HPDE6-E6E7 (cell line): ENCODE measurements around the gene KLHL42.

Experiments used
- DNase-seq: peaks from one replicate; pipeline ENCODE4 v3.0.0; 2011; ENCODE audit warnings: missing footprints; ENCODE audit errors: extremely low spot score

The KLHL42 gene

DNA sequence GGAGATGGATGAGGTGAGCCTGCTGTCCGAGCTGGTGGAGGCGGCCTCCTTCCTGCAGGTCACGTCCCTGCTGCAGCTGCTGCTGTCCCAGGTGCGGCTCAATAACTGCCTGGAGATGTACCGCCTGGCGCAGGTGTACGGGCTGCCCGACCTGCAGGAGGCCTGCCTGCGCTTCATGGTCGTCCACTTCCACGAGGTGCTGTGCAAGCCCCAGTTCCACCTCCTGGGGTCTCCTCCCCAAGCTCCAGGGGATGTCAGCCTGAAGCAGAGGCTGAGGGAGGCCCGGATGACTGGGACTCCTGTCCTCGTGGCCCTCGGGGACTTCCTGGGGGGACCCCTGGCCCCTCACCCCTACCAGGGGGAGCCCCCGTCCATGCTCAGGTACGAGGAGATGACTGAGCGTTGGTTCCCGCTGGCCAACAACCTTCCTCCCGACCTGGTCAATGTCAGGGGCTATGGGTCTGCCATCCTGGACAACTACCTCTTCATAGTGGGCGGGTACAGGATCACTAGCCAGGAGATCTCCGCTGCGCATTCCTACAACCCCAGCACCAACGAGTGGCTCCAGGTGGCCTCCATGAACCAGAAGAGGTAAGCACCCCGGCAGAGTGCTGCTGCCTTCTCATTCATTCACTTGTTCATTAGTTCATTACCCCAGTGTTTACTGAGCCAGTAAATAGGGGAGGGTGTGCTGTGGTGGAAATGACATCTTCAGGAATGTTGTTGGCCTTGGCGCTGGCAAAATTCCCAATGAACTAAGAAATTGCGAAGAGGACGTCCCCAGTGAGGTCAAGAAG lies 777 bp downstream of the KLHL42 start:
- no peak for DNase-seq

DNA sequence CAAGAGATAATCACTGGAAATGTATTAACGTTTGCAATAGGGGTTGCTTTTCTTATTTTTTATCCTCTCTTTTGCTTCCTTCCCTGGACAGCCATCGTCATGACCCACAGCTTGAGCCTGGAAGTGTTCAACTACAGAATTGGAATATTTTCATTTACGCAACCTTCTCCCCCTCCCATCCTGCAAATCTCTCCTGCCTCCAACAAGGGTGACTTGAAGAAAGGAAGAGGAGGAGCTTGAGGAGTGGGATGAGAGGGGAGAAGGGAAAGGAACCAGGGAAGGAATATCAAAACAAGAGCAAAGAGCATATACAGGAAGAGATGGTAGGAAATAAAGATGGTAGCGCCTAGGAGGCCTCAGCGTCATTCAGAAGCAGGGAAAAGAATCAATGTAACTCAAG lies 1.6 kb downstream of the KLHL42 start:
- no peak for DNase-seq

DNA sequence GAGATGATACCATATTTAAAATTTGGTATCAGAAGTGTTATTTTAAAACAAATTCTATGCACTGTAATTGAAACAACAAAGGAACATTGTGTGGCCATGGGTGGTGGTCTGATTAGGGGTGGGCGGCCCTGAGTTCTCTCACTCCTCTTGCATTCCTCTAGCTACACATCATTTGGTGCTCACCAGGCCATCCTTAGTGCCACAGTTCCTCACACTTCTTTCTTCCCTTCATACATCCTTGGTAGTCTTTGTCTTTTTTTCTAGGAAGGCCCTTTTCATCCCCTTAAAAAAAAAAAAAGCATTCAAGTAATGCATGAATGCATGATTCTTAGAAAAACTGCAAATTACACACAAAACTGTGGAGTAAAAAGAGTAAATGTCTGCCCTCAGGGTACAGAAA lies 2.4 kb downstream of the KLHL42 start:
- no peak for DNase-seq

DNA sequence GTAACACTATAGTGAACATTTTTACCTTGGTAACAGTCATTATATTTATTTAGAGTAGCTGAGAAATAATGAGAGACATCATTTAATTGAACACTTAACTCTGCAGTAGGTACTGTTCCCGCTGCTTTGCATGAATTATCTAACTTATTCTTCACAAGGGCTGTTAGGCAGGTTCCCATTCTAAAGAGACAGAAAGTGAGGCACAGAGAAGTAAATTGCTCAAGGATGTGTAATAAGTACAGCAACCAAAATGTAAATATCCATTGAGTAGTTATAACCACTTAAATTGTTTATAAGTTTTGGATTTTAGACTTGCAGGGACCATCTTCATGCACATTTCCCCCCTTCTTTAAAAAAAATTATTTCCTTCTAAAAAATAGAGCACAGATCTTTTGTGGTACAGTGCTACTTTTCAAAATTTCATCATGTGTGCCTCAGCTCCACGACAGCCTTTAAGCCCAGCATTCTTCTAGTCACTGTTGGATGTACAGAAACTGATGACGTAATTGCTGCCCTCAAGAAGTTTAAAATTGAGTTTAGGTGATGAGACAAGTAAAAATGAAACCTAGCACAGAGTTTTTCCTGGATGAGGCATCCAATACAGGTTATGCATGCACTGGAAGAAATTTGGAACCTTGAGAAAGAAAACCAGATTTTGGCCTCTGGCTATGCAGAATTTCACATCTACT lies 6.0 kb downstream of the KLHL42 start:
- no peak for DNase-seq

DNA sequence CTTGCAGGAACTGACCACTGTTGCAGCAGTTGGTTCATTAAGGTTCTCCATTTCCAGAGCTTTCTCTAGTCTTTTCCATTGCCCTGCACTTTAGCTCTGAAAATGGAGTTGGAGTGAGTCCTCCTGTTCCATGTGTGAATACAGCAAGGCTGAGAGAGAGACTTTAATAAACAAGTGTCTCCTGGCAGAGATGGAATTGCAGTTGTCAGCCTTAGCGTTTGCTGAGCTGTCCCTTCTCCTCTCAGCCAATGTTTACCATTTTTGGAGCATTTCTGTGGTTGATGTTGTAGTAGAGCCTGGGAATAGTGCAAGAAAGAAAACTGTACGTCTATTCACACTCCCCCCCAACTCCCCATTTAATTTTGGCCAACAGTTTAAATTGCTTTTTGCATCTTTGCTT lies 7.5 kb downstream of the KLHL42 start:
- DNase-seq, result no peak

DNA sequence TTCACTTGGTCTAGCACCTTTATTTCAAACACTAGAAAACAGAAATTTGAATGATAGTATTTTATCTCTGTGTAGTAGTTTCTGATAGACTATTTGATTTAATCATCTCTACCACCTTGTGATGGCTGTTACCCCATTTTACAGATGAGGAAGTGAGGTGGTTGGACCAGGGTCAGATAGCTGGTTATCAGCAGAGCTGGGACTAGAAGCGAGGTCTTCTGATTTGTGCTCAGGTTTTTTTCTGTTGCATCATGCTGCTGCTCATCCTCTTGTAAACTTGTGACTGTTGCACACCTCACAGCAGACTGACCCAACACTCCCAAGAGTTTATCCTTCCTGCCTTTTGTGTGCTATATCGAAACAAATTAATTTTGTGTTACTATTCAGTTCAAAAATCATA lies 10.1 kb downstream of the KLHL42 start:
- DNase-seq, result no peak

DNA sequence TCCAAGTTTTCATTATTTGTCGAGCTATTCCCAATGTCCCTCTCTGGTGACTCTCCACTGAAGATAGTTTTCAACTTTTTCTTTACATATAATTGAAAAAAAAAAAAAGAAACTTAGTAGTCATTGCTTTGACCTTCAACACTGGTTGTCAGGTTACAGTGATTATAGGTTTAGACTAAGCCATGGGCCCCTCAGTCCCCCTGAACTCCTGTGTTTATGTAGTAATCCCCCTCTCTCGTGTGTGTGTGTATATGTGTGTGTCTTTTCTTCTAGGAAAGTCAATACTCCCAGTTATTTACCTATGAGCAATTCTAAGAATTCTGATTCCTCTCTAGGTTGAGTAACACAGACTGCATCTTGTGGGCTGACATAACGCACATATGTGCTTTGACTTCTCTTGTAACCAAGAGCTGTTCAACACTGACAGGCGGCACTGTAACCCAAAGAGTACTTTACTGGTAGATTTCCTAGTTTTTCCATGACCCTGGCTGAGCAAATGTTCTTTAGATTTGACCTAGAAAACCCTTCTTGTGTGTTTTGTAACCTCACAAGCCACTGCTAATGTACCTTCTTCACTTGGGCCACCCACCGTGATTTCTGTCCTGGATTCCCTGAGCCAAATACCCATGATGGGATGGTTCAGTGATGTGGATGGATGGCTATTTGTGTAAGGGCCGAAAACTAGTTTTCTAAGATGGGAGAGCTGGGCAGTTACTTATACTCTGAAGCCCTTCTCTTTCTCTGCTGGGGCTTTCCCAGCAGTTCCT lies 15.0 kb downstream of the KLHL42 start:
- no peak for DNase-seq

DNA sequence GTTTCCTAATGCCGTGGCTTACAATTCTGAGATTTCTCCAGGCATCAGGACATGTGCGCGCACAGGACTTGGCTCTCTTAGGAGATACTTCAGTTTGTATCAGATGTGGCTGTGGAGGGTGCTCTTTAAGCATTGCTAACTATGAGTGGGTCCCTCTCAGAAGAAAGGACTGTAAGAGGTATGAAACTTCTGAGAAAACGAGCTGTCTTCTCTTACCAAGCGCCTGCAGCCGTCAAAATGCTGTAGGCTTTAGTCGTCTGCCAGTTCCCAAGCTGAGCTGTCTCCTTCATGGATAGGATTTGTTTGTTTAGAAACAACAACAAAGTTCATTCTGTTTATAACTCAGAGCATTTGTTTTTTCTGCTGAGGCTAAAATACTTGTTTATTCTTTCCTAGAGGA lies 16.1 kb downstream of the KLHL42 start:
- no peak for DNase-seq

DNA sequence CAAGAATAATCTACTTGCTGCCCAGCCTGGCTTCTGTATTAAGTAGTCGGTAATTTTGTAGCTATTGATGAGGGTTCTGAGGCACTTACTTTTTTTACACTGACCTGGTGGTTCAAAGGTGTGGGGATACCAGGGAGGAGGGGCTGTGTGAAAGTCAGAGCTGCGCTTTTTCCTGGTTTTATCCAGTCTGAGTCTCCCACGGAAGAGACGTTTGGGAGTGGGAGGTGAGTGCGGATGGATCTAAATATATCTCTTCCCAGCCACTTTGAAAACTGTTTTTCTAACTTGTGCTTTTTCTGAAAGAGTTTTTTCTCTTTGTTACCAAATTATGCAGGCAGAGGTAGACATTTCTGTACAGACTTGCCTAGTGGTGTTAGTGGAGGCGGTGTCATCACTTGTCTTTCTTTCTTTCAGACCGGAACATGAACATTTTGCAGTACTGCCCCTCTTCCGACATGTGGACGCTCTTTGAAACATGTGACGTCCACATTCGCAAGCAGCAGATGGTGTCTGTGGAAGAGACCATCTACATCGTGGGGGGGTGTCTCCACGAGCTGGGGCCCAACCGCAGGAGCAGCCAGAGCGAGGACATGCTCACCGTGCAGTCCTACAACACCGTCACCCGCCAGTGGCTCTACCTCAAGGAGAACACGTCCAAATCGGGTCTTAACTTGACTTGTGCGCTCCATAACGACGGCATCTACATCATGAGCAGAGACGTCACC lies 17.4 kb downstream of the KLHL42 start:
- no peak for DNase-seq

DNA sequence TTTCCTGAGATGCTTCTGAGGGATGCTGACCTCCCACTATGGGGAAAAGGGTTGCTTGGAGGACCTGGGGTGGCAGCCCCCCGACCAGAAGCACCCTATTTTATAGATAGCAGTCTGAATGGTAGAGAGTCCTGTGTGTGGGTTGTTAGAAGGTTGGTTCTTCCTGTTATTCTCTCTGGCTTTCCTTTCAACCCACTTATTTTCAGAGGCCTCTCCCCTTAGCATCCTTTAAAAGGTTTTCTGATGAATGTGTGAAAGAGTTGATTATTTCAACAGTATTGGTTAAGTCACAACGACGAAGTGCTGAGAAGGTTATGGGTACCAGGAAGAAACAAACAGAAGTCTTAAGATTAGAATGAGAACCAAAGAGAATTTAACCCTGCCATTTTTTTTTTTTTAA lies 20.8 kb downstream of the KLHL42 start:
- no peak for DNase-seq

DNA sequence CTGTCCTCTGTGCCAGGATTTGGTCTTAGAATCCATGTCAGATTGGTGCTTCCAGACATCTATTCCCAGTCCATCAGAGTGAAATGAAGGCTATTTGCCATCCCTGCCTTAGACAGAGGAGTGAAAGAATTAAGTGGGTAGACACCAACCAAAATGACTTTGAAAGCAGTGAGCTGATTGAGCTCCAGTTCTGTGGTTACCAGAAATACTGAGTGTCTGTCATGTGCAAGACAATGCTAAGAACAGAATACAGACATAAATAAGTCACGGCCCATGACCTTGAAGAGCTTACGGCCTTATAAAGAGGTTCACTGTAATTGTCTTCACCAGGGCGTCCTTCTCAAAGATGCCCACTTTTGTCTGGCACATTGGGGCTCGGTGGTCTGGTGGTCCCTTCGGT lies 21.6 kb downstream of the KLHL42 start:
- no peak for DNase-seq

DNA sequence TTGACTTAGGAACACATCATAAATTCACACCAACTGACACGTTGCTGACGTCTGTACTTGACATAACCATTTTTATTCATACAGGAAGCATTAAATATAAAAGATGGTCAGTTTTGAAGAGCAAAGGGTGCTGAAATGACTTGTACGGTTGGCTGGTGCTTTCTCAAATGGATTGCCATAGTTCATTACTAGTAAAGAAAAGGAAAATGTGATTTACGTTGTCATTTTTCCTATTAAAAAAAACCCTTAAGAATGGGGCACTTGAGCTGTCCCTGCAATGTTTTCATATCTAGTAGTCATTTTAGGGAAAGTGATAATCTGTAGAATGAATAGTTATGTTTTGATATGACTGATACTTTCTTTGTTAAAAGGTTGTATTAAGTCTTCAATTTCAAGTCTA lies 22.5 kb downstream of the KLHL42 start:
- DNase-seq, result no peak

DNA sequence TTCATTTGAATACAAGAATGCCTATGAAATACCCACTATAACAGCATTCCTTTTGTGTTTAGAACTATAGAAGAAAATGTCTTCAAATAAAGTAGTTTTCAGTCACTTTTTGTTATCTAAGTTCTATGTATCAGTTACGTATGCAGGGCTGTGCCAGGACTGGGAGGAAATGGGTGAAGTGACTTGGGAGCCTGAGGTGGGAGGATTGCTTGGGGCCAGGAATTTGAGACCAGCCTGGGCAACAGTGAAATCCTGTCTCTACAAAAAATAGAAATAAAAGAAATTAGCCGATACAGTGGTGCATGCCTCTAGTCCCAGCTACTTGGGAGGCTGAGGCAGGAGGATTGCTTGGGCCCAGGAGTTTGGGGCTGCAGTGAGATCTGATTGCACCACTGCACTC lies 22.9 kb downstream of the KLHL42 start:
- DNase-seq, result no peak

DNA sequence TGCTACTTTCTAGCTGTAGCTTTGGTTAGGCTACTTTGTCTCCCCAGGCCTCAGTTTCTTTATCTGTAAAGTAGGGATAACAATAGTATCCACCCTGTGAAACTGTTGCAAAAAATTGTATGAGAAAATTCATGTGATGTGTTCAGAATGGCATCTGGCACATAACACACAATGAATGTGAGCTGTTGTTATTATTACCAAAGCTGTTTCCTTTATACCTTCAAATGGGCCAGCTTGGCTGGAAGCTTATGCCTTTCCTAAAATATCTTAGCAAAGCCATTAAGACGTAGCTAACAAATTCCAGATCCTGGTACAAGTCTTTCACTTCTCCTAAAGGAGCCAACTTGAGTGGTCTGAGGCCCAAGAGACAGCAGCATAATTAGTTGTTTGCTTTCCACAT lies 25.2 kb downstream of the KLHL42 start:
- DNase-seq, result no peak

DNA sequence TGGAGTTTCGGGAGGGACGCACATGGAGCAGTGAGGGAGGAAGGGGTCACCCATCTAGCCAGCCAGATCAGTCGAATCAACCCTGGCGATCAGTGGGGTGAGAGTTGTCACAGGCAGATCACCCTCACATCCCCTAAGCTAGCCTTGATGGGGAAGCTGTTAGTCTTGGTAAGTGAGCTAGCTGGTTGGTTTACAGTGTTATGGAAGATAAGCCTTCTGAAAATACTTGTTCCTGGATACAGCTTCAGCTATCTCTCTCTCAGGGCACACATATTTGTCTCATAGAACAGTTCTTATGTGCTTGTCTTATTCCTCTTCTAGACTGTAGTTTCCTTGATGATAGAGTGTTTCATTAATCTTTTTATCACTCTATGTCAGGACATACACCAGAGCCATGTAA lies 26.2 kb downstream of the KLHL42 start:
- DNase-seq, result no peak

DNA sequence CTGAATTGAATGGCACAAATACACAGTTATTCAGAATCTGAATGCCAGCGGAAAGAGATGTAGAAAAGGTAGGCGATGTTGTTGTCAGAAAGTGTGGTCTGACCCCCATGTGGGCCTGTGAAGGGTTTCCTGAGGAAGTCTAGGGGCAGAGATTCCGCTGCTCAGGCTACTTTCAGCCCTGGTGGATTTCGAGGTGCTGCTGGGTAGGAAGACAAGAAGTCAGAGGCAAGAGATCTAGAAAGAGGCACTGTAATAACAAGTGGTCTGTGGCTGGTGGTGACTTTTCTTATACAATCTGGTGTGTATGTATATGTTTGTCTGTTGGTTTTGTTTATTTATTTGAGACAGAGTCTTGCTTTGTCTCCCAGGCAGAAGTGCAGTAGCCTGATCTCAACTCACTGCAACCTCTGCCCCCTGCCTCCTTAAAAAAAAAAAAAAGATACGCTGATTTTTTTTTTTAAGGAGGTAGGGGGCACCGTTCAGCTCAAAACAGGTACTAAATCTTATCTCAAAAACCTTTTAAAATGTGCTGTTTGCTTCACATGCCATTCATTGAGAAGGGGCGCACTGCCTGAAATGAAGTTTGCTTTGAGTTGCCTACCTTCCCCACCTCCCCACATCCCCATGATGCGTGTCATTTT lies 27.1 kb downstream of the KLHL42 start:
- no peak for DNase-seq

DNA sequence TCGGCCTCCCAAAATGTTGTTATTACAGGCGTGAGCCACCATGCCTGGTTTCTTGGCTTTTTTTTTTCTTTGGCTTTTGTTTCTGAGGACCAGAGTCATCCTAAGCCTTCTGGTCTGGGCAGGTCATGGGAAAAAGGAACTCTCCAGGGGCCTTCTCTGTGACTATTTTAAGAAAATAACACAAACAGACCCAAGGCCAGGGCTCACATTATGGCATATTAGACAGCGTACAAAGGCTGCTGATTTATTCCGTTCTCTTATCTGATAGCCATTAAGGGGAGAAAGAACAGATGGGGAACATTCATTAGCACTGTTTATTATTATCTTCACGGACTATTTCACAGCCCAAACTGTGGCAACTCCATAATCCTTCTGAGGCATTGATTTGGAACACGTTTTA lies 28.8 kb downstream of the KLHL42 start:
- no peak for DNase-seq

DNA sequence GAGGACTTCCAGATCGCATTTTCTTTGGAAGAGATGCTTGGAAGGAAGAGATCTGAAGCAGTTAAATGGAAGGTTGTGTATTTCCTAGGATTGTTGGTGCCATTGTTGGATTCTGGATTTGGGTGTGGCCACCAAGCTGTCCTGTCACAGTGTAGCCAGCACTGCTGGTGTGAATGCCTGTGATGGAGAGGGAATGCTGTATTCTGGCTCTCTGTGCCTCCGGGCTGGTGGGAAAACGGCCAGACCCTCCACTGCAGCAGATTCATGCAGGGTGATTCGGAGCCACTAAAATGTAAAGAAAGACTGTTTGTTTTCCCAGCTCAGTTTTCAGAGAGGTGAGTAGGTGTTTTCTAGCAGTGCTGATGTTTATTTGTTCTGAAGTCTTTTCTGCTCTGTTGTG lies 30.7 kb downstream of the KLHL42 start:
- no peak for DNase-seq

DNA sequence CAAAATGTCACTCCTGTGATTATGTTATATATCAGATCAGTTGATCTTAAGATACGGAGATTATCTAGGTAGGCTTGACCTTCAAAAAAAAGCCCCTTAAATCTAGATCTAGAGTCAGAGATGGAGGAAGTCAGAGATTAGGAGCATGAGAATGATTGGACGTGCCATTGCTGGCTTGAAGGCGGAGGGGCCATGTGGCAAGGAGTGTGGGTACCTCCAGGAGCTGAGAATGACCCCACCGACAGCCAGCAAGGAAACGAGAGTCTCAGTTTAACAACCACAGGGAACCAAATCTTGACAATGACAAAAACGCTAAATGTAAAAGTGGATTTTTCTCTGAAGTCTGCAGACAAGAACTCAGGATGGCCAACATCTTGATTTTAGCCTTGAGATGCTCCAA lies 32.5 kb downstream of the KLHL42 start:
- no peak for DNase-seq

DNA sequence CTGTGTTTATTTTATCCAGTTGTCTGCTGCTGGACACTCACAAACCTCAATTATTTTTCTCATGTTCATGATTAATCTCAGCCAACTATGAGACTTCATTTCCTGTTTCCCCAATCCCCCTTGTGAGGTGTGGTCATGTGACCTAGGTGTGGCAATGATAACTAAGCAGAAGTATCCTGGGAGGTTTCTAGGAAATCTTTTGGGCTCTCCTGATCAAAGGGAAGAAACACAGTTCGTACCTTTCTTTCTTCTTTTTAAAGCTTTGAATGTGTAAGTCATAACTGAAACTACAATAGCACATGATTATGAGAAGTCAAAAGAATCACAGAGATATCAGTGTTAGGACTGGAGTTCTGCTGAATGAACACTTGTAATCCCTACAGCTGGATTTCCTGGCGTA lies 34.4 kb downstream of the KLHL42 start:
- DNase-seq, result no peak

DNA sequence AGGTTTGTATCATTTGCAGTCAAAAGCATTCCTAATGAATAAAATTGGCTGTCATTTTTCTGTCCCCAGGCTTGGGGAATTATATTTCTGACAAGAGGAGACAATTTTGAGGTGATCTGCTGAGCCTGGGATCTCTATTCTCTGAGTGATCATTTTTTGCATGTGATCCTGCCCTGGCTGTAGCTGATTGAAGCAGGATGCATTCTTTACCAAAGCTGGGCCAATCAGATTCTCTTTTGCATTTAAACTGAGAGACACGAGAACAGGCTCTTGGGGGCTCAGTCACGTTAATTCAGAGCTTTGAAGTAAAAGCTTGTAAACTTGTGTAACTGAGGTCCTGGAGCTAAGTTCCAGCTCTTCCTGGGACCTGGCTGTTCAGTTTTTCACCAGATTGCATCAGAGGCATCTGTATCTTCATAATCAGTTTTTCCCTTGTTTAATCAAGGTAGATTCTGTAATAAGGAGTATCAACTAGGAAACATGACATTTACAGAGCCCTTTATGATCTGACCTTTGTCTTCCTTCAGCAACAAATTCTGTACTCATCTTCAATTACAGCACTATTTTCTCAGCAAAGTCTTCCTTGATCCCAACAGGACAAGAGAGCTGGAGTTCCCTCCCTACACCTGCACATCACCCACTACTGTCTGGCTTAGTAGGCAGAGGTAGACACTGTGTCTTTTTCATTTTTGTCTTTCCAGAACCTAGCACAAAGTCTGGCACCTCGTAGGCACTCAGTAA lies 35.0 kb downstream of the KLHL42 start:
- no peak for DNase-seq
